H1 (cell line): Measurements from ENCODE around the gene TSC22D3. TPM values are rescaled to one million over a fixed set of nuclear protein-coding genes. Genes with fewer than 3 reads are reported as not detected.

ENCODE experiments used
- CTCF ChIA-PET: fragments of 300-600 bp; sonication (Branson Sonifier 250); formaldehyde crosslinking; loops from one replicate; lab custom pipeline; 2021; ENCODE audit not compliant: partially characterized antibody; lab: Charles Lee
- POLR2A ChIA-PET: fragments of 300-600 bp; sonication (Branson Sonifier 250); formaldehyde crosslinking; loops from one replicate; lab custom pipeline; 2021; ENCODE audit warnings: inconsistent platforms; ENCODE audit not compliant: partially characterized antibody; lab: Charles Lee
- DNase-seq, 2 experiments: peaks; one replicate each; pipeline versions ENCODE4 v3.0.0 to v3.0.0-alpha.2; 2010 to 2022; ENCODE audit warnings: low spot score in 2 of 2, low read depth in 1 of 2, mixed read lengths in 1 of 2
- FAIRE-seq: peaks from 2 replicates; lab custom pipeline; 2011; peaks lifted over from hg19 to GRCh38; lab: Jason Lieb, UNC
- H2AFZ ChIP-seq: 2 replicates; pipeline ENCODE4 v1.8.1; 2012; ENCODE audit warnings: low read length, inconsistent platforms
- H2AK5ac ChIP-seq: 2 replicates; pipeline ENCODE4 v1.6.1; 2013; ENCODE audit warnings: low read depth, low read length
- H2BK120ac ChIP-seq: replicated peaks from 2 replicates; pipeline ENCODE3; 2013; ENCODE audit warnings: low read depth, low read length, inconsistent platforms
- H2BK12ac ChIP-seq: 2 replicates; pipeline ENCODE4 v1.6.1; 2013; ENCODE audit warnings: low read depth, low read length
- H2BK15ac ChIP-seq: 2 replicates; pipeline ENCODE4 v1.6.1; 2013; ENCODE audit warnings: low read length
- H2BK20ac ChIP-seq: 2 replicates; pipeline ENCODE4 v1.6.1; 2013; ENCODE audit warnings: low read length
- H2BK5ac ChIP-seq: 2 replicates; pipeline ENCODE4 v1.6.1; 2013; ENCODE audit warnings: low read depth, low read length
- H3K14ac ChIP-seq: 2 replicates; pipeline ENCODE4 v1.6.1; 2013; ENCODE audit warnings: inconsistent platforms; ENCODE audit not compliant: insufficient read length
- H3K18ac ChIP-seq: 2 replicates; pipeline ENCODE4 v1.6.1; 2013; ENCODE audit warnings: low read length; ENCODE audit errors: extremely low read depth
- H3K23ac ChIP-seq: 2 replicates; pipeline ENCODE4 v1.6.1; 2013; ENCODE audit warnings: inconsistent platforms; ENCODE audit not compliant: insufficient read length
- H3K23me2 ChIP-seq: 2 replicates; pipeline ENCODE4 v1.6.1; 2013; ENCODE audit warnings: low read depth, low read length
- H3K27ac ChIP-seq: 2 replicates; pipeline ENCODE4 v1.6.1; 2011; ENCODE audit warnings: low read depth, low read length, inconsistent platforms
- H3K27me3 ChIP-seq, 4 experiments: replicated peaks in 1 of 4; 1 replicate in 1 of 4; 2 replicates in 3 of 4; pipeline versions ENCODE4 v1.6.1 to v1.8.1; 2011 to 2013; ENCODE audit warnings: low read length in 3 of 4, mild to moderate bottlenecking in 3 of 4, inconsistent platforms in 2 of 4, mixed read lengths in 2 of 4, moderate library complexity in 1 of 4; ENCODE audit not compliant: control insufficient read depth in 3 of 4, insufficient read depth in 3 of 4; ENCODE audit errors: extremely low read depth in 1 of 4
- H3K36me3 ChIP-seq, 4 experiments: 2 replicates each; pipeline versions ENCODE4 v1.6.1 to v1.8.1; 2011 to 2013; ENCODE audit warnings: mild to moderate bottlenecking in 4 of 4, low read length in 3 of 4, moderate library complexity in 2 of 4, control low read depth in 1 of 4, inconsistent platforms in 1 of 4; ENCODE audit not compliant: insufficient read depth in 4 of 4, control insufficient read depth in 2 of 4
- H3K4ac ChIP-seq: replicated peaks from 2 replicates; pipeline ENCODE3; 2013; ENCODE audit warnings: low read length, low read depth, mixed read lengths, inconsistent platforms; ENCODE audit not compliant: insufficient read length
- H3K4me1 ChIP-seq, 4 experiments: replicated peaks in 1 of 4; 1 replicate in 1 of 4; 2 replicates in 3 of 4; pipeline versions ENCODE4 v1.6.1 to v1.8.1; 2011 to 2013; ENCODE audit warnings: low read length in 3 of 4, inconsistent platforms in 2 of 4, mixed read lengths in 1 of 4; ENCODE audit not compliant: insufficient read depth in 4 of 4, control insufficient read depth in 3 of 4
- H3K4me2 ChIP-seq, 2 experiments: 2 replicates each; pipeline versions ENCODE4 v1.6.1 to v1.8.1; 2011 to 2013; ENCODE audit warnings: low read depth in 2 of 2, low read length in 2 of 2, control low read depth in 1 of 2, inconsistent platforms in 1 of 2, mild to moderate bottlenecking in 1 of 2; ENCODE audit not compliant: insufficient read depth in 1 of 2
- H3K4me3 ChIP-seq, 4 experiments: fragments of 200-600, 300-600 bp in 1 of 4; sonication (generic), shearing (Covaris generic), sonication (Bioruptor Twin) in 1 of 4; 2 replicates each; pipeline versions ENCODE4 v1.5.1 to v1.8.1; 2011 to 2016; ENCODE audit warnings: low read length in 4 of 4, low read depth in 3 of 4, control low read depth in 2 of 4, inconsistent platforms in 2 of 4, mild to moderate bottlenecking in 2 of 4, mixed read lengths in 1 of 4, moderate library complexity in 1 of 4; ENCODE audit not compliant: insufficient read depth in 2 of 4; ENCODE audit errors: extremely low read depth in 1 of 4
- H3K56ac ChIP-seq: replicated peaks from 2 replicates; pipeline ENCODE3; 2013; ENCODE audit warnings: low read depth, mild to moderate bottlenecking, mixed read lengths, low read length, inconsistent platforms; ENCODE audit not compliant: insufficient read length
- H3K79me1 ChIP-seq: 2 replicates; pipeline ENCODE4 v1.6.1; 2013; ENCODE audit warnings: low read depth, low read length, control low read depth
- H3K79me2 ChIP-seq, 2 experiments: 2 replicates each; pipeline versions ENCODE4 v1.6.1 to v1.8.1; 2012 to 2013; ENCODE audit warnings: low read length in 2 of 2, mild to moderate bottlenecking in 2 of 2, inconsistent platforms in 1 of 2; ENCODE audit not compliant: insufficient read depth in 2 of 2, control insufficient read depth in 1 of 2
- H3K9ac ChIP-seq, 4 experiments: replicated peaks in 1 of 4; 1 replicate in 1 of 4; 2 replicates in 3 of 4; pipeline versions ENCODE4 v1.6.1 to v1.8.1; 2011 to 2013; ENCODE audit warnings: low read depth in 3 of 4, low read length in 3 of 4, control low read depth in 2 of 4, mild to moderate bottlenecking in 2 of 4, moderate library complexity in 2 of 4, inconsistent platforms in 1 of 4; ENCODE audit errors: extremely low read depth in 1 of 4
- H3K9me3 ChIP-seq, 2 experiments: 2 replicates each; pipeline versions ENCODE4 v1.6.1 to v1.8.1; 2012 to 2013; ENCODE audit warnings: mild to moderate bottlenecking in 2 of 2, moderate library complexity in 2 of 2, control low read depth in 1 of 2, inconsistent platforms in 1 of 2, low read depth in 1 of 2, low read length in 1 of 2, mixed read lengths in 1 of 2; ENCODE audit not compliant: insufficient read depth in 2 of 2
- H4K20me1 ChIP-seq, 2 experiments: replicated peaks in 1 of 2; 2 replicates each; pipeline versions ENCODE3 to v1.8.1; 2011 to 2013; ENCODE audit warnings: inconsistent platforms in 2 of 2, low read length in 2 of 2, mild to moderate bottlenecking in 1 of 2; ENCODE audit not compliant: insufficient read depth in 2 of 2, control insufficient read depth in 1 of 2
- H4K5ac ChIP-seq: 2 replicates; pipeline ENCODE4 v1.6.1; 2013; ENCODE audit warnings: low read length, low read depth, mixed read lengths, inconsistent platforms; ENCODE audit not compliant: insufficient read length
- H4K8ac ChIP-seq: 2 replicates; pipeline ENCODE4 v1.8.0; 2013; ENCODE audit warnings: mild to moderate bottlenecking, moderate library complexity, low read length, inconsistent platforms; ENCODE audit not compliant: insufficient read depth; ENCODE audit errors: extremely low read depth
- H4K91ac ChIP-seq: replicated peaks from 2 replicates; pipeline ENCODE3; 2013; ENCODE audit warnings: low read length, mixed read lengths, inconsistent platforms; ENCODE audit not compliant: insufficient read length
- ASH2L ChIP-seq: fragments of 200-600, 300-600 bp; sonication (generic); IDR thresholded peaks from one replicate; pipeline ENCODE4 v1.7.1; 2017; ENCODE audit warnings: low read length
- EGR1 ChIP-seq: IDR thresholded peaks from 2 replicates; pipeline ENCODE4 v1.6.1; 2011; ENCODE audit warnings: low read depth, low read length, borderline replicate concordance
- GTF2F1 ChIP-seq: IDR thresholded peaks from 2 replicates; pipeline ENCODE4 v1.6.1; 2012; ENCODE audit warnings: low read depth, low read length, improper control_type of control experiment, borderline replicate concordance
- HDAC2 ChIP-seq, 2 experiments: fragments of 300-600 bp in 1 of 2; sonication (generic) in 1 of 2; IDR thresholded peaks; 2 replicates each; pipeline ENCODE4 v1.6.1; 2011 to 2012; ENCODE audit warnings: low read depth in 2 of 2, low read length in 2 of 2, mild to moderate bottlenecking in 2 of 2, moderate library complexity in 2 of 2, borderline replicate concordance in 1 of 2, inconsistent platforms in 1 of 2
- NANOG ChIP-seq: IDR thresholded peaks from 2 replicates; pipeline ENCODE4 v1.6.1; 2011; ENCODE audit warnings: low read length, low read depth, mild to moderate bottlenecking, inconsistent platforms; ENCODE audit not compliant: insufficient read depth, poor library complexity, severe bottlenecking
- RFX5 ChIP-seq: IDR thresholded peaks from 2 replicates; pipeline ENCODE4 v1.6.1; 2011; ENCODE audit warnings: low read depth, low read length, improper control_type of control experiment, borderline replicate concordance
- SAP30 ChIP-seq: fragments of 300-600 bp; sonication (generic); IDR thresholded peaks from 2 replicates; pipeline ENCODE4 v1.7.1; 2012; ENCODE audit warnings: low read length, moderate library complexity, mild to moderate bottlenecking, inconsistent platforms; ENCODE audit not compliant: insufficient read depth, insufficient replicate concordance
- SIX5 ChIP-seq: IDR thresholded peaks from 2 replicates; pipeline ENCODE4 v1.6.1; 2011; ENCODE audit warnings: mild to moderate bottlenecking, low read depth, low read length
- TAF1 ChIP-seq: IDR thresholded peaks from 2 replicates; pipeline ENCODE4 v1.6.1; 2011; ENCODE audit warnings: mild to moderate bottlenecking, low read depth, low read length
- TCF12 ChIP-seq: IDR thresholded peaks from 2 replicates; pipeline ENCODE4 v1.6.1; 2011; ENCODE audit warnings: low read depth, mild to moderate bottlenecking, low read length
- USF2 ChIP-seq: IDR thresholded peaks from 2 replicates; pipeline ENCODE4 v1.6.1; 2011; ENCODE audit warnings: low read length, improper control_type of control experiment
- YY1 ChIP-seq: IDR thresholded peaks from 2 replicates; pipeline ENCODE4 v1.6.1; 2011; ENCODE audit warnings: low read depth, mild to moderate bottlenecking, low read length
- ZNF274 ChIP-seq: IDR thresholded peaks from 2 replicates; pipeline ENCODE4 v1.7.0; 2012; ENCODE audit warnings: low read length, borderline replicate concordance; ENCODE audit errors: extremely low read depth
- WGBS, 2 experiments: shearing (Covaris generic) in 1 of 2; methylation state at CpG; one replicate each; pipeline versions ENCODE4 v1.1.6 to v1.1.7; 2013 to 2015; ENCODE audit warnings: low lambda C conversion rate in 2 of 2, mixed read lengths in 2 of 2, inconsistent platforms in 1 of 2, low coverage in 1 of 2, missing lambda C conversion rate in 1 of 2; ENCODE audit not compliant: insufficient replicate concordance in 2 of 2, insufficient coverage in 1 of 2, insufficient read length in 1 of 2; ENCODE audit errors: extremely low coverage in 1 of 2, missing lambda C conversion rate in 1 of 2; 5-methylcytosine and 5-hydroxymethylcytosine counted together
- polyA plus RNA-seq, 7 experiments: library from polyadenylated mRNA; depleted of rRNA in 3 of 7; stranded (reverse) in 5 of 7; unstranded in 2 of 7; fragments of >200 nt in 5 of 7; fragments of 200-250 nt in 2 of 7; gene quantifications; 1 replicate in 5 of 7; 2 replicates in 1 of 7; 4 replicates in 1 of 7; pipeline versions ENCODE4 v1.2.1 to v1.2.3, GENCODE V29; 2011 to 2013; ENCODE audit warnings: missing spikeins in 2 of 7, mixed read lengths in 2 of 7
- total RNA-seq: library from RNA; stranded (reverse); fragmentation: NEBNext Ultra II Directional; extraction: Animal tissue kit (Norgen Biotek cat#: 25700); gene quantifications from 2 replicates; pipeline ENCODE4 v1.2.1, GENCODE V29; 2021

The TSC22D3 gene
- total and polyA plus RNA-seq, 2 of the 8 experiments (the other 6 are each of a cell fraction or from before 2014, with no cell fraction given), result 7.6 to 12.9 TPM

GRCh38 chrX:107744868-107745267 is 30.7 kb downstream of the TSC22D3 start:
- POLR2A ChIA-PET, result interaction anchor here (1.2 to 1.3 kb wide), 2 partner anchors 13 to 34 kb away, joined by 3 to 4 read pairs; no protein-coding TSS in a partner anchor
- TF ChIP-seq ASH2L, result no peak
- TF ChIP-seq TAF1, result no peak
- no peak for TF ChIP-seq YY1
- no peak for TF ChIP-seq NANOG
- TF ChIP-seq USF2, result no peak
- TF ChIP-seq EGR1, result no peak
- no peak for TF ChIP-seq SIX5
- TF ChIP-seq RFX5, result no peak
- TF ChIP-seq SAP30, result no peak
- no peak for TF ChIP-seq GTF2F1
- TF ChIP-seq TCF12, result no peak
- TF ChIP-seq HDAC2 (IDR thresholded peaks at IDR 0.05; ENCODE audit: borderline replicate concordance in 1 of 2, low read depth in 2 of 2, low read length in 2 of 2), result no peak
- TF ChIP-seq ZNF274, result no peak

More at GRCh38 chrX:107744868-107745267, 30.7 kb downstream of the TSC22D3 start:
- no peak for DNase-seq
- Histone ChIP-seq H4K91ac (no peak overlapping the region), H2BK120ac (no peak overlapping the region), H2AFZ (no peak overlapping the region), H3K4me3 (no peak overlapping the region), H2BK20ac (no peak overlapping the region), H3K56ac (no peak overlapping the region), H3K79me2 (no peaks in the 10 kb centered on the region), H3K18ac (no peak overlapping the region), H2BK5ac (no peak overlapping the region), H2AK5ac (no peak overlapping the region), H4K8ac (no peak overlapping the region), H3K36me3 (no peaks in the 10 kb centered on the region), H2BK12ac (no peak overlapping the region), H3K9ac (no peak overlapping the region), H3K79me1 (no peaks in the 10 kb centered on the region), H3K27ac (no peak overlapping the region), H3K4me2 (no peak overlapping the region), H2BK15ac (no peak overlapping the region), H3K4ac (no peak overlapping the region), H4K5ac (no peak overlapping the region), H4K20me1 (no peaks in the 10 kb centered on the region), H3K4me1 (peaks cover 2 to 11% (median 6%) of the 10 kb centered on the region in 4 experiments; a peak in 5 of 7 replicates), H3K14ac (no peak overlapping the region), H3K9me3 (no peaks in the 10 kb centered on the region), H3K23ac (no peak overlapping the region), H3K27me3 (peaks cover 0 to 1% (median 0%) of the 10 kb centered on the region in 4 experiments; a peak in 2 of 7 replicates), H3K23me2 (no peaks in the 10 kb centered on the region; the same call in 1 of the 2 replicates)
- FAIRE-seq, result no peak
- CTCF ChIA-PET, result interaction anchor here (1.0 to 2.5 kb wide), 5 partner anchors 7 to 72 kb away, joined by 3 to 10 read pairs (median 4); no protein-coding TSS in a partner anchor
- WGBS, 2 experiments, result 67% methylated on average over 2 of the region's 2 CpGs; no CpG with 5 or more reads in 1 of the 2 experiments
